Body of pancreas (tissue), 4 donors: Measurements from ENCODE around the gene ADCY3. TPM values are rescaled to one million over a fixed set of nuclear protein-coding genes. Genes with fewer than 3 reads are reported as not detected.

Source experiments
- ATAC-seq: fragments of 150-250 bp; one replicate; pipeline ENCODE4 v1.9.1; 2016
- DNase-seq, 4 donors: peaks; one replicate each; pipeline ENCODE4 v3.0.0-alpha.2; 2019
- H3K27ac ChIP-seq, 4 donors: fragments of 200-600 bp; sonication (generic); 1 replicate in 3 of 4; 2 replicates in 1 of 4; pipeline versions ENCODE4 v1.5.1 to v1.6.1; 2016 to 2019; ENCODE audit warnings: mild to moderate bottlenecking in 1 of 4, mixed read lengths in 1 of 4, moderate library complexity in 1 of 4
- H3K27me3 ChIP-seq, 2 donors: fragments of 200-600 bp; sonication (generic); one replicate each; pipeline ENCODE4 v1.6.0; 2016; ENCODE audit warnings: mild to moderate bottlenecking in 1 of 2
- H3K36me3 ChIP-seq, 2 donors: fragments of 200-600 bp; sonication (generic); replicated peaks in 1 of 2; 2 replicates each; pipeline ENCODE4 v1.5.1; 2016; ENCODE audit warnings: low read depth in 2 of 2; ENCODE audit not compliant: insufficient read depth in 1 of 2
- H3K4me1 ChIP-seq: fragments of 200-600 bp; sonication (generic); one replicate; pipeline ENCODE4 v1.6.0; 2016
- H3K4me3 ChIP-seq, 2 donors: fragments of 200-600 bp; sonication (generic); 1 replicate in 1 of 2; 2 replicates in 1 of 2; pipeline ENCODE4 v1.5.1; 2016 to 2019
- H3K9me3 ChIP-seq, 3 donors: fragments of 200-600 bp; sonication (generic); 1 replicate in 2 of 3; 2 replicates in 1 of 3; pipeline ENCODE4 v1.5.1; 2016
- POLR2A ChIP-seq, 3 donors: fragments of 450-650 bp; IDR thresholded peaks; one replicate each; pipeline ENCODE4 v1.6.1; 2016; ENCODE audit warnings: antibody characterized with exemption in 3 of 3, mild to moderate bottlenecking in 2 of 3
- WGBS, 2 donors: methylation state at CpG; one replicate each; pipeline ENCODE4 v1.1.5; 2017; 5-methylcytosine and 5-hydroxymethylcytosine counted together
- intact Hi-C: fragments of 100-400 bp; cut with DNase I; formaldehyde crosslinking; loops from one replicate; pipeline ENCODE4 v1.15.1; 2023
- total RNA-seq, 2 donors: library from RNA; depleted of rRNA; stranded (reverse); fragments of >200 nt; gene quantifications; one replicate each; pipeline ENCODE4 v1.1.0, GENCODE V29; 2016
- TF ChIP-seq, protein P1 (sequence below), 7 experiments: fragments of 450-650 bp in 4 of 7; fragments of 200-600 bp in 3 of 7; sonication (generic) in 3 of 7; IDR thresholded peaks; one replicate each; pipeline ENCODE4 v1.5.1; 2016 to 2019; ENCODE audit warnings: antibody characterized with exemption in 7 of 7

ADCY3 gene
- total RNA-seq, 2 donors from 2014 or later = 17.1 to 63.9 TPM

DNA sequence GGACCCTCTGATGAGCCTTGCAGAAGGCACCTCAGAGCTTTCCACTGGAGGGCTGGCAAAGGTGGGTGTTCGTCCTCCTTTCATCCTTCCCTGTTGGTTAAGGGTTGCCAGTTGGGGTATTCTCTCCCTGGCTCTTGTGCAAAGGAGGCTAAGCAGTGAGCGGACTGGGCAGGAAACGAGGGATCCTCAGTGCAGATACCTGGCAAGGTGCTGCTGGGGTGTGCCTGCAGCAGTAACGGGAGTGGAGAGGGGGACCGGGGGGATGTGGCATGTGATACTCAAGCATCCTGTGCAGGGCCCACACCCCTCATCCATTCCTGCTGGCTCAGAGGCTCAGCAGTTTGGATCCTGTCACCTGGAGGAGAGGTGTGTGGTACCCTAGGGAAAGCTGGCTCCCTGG, 4.2 kb upstream of the ADCY3 start:
- no peak for DNase-seq
- no peak for TF ChIP-seq POLR2A (IDR thresholded peaks at IDR 0.05)
- TF ChIP-seq, protein P1, sequence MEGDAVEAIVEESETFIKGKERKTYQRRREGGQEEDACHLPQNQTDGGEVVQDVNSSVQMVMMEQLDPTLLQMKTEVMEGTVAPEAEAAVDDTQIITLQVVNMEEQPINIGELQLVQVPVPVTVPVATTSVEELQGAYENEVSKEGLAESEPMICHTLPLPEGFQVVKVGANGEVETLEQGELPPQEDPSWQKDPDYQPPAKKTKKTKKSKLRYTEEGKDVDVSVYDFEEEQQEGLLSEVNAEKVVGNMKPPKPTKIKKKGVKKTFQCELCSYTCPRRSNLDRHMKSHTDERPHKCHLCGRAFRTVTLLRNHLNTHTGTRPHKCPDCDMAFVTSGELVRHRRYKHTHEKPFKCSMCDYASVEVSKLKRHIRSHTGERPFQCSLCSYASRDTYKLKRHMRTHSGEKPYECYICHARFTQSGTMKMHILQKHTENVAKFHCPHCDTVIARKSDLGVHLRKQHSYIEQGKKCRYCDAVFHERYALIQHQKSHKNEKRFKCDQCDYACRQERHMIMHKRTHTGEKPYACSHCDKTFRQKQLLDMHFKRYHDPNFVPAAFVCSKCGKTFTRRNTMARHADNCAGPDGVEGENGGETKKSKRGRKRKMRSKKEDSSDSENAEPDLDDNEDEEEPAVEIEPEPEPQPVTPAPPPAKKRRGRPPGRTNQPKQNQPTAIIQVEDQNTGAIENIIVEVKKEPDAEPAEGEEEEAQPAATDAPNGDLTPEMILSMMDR (IDR thresholded peaks at IDR 0.05) = no peak
- intact Hi-C loops = no loop called here

DNA sequence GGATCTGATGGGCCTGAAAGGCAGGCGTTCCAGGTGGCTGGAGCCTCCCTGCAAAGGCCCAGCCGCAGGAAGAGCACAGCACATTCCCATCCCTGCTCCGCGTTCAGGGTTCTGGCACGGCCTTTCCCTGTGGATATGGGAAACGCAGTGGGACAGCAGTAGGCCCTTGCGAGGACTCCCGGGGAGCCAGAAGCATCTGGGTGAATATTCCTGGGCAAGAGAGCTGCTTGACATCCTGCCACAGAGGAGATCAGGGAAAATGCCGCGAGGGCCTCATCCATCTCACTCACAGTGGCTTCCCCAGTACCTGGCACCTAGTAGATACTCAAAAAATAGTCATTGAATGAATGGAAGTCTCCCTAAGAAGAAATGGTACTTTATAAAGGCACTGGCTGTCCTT, 3.1 kb upstream of the ADCY3 start:
- Histone ChIP-seq H3K4me3 (no peak overlapping the region), H3K36me3 (no peaks in the 10 kb centered on the region), H3K27ac (no peak overlapping the region), H3K4me1 (peaks cover 13% of the 10 kb centered on the region), H3K27me3 (no peaks in the 10 kb centered on the region), H3K9me3 (no peaks in the 10 kb centered on the region)
- DNase-seq = no peak
- TF ChIP-seq, protein P1 (IDR thresholded peaks at IDR 0.05) = no peak
- no peak for TF ChIP-seq POLR2A (IDR thresholded peaks at IDR 0.05)
- no peak for ATAC-seq
- WGBS, 2 donors = 89 to 98% methylated on average over 4 to 10 of the region's 10 CpGs
- intact Hi-C loops = no loop called here

More for the DNA sequence above, 4.2 kb upstream of the ADCY3 start:
- WGBS, 2 donors = 91 to 97% methylated on average over 5 of the region's 5 CpGs
- no peaks in the 10 kb centered on the region for H3K27me3 ChIP-seq
- no peak overlapping the region for H3K4me3 ChIP-seq
- H3K4me1 ChIP-seq = peaks cover 10% of the 10 kb centered on the region
- H3K36me3 ChIP-seq = no peaks in the 10 kb centered on the region
- no peaks in the 10 kb centered on the region for H3K9me3 ChIP-seq
- H3K27ac ChIP-seq = no peak overlapping the region
- no peak for ATAC-seq

DNA sequence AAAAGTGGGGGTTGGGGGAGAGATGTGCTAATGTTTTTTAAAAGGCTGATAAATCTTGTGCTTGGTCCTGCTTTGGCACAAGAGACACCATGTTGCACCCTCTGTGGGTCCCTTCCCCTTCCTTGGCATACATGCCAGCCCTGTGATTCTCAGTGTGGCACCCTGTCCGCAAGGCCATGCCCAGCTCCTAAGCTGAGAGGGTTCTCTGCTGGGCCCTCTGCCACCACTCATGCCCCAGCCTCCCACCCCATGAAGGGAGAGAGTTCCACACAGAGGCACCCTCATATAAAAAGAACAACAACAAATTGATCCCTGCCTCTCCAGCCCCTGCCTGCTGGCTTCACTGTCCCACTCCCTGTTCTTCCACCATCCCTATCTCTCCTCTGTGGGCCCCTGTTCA, 2.5 kb upstream of the ADCY3 start:
- ATAC-seq (no peak), DNase-seq (no peak)
- 88 to 100% methylated on average over 1 of the region's 1 CpG for WGBS, 2 donors
- no peak overlapping the region for H3K4me3 ChIP-seq
- no peaks in the 10 kb centered on the region for H3K27me3 ChIP-seq
- intact Hi-C loops = no loop called here
- no peak overlapping the region for H3K27ac ChIP-seq
- H3K4me1 ChIP-seq = peaks cover 13% of the 10 kb centered on the region
- TF ChIP-seq, protein P1 (IDR thresholded peaks at IDR 0.05) = no peak
- no peaks in the 10 kb centered on the region for H3K36me3 ChIP-seq
- H3K9me3 ChIP-seq = no peaks in the 10 kb centered on the region

DNA sequence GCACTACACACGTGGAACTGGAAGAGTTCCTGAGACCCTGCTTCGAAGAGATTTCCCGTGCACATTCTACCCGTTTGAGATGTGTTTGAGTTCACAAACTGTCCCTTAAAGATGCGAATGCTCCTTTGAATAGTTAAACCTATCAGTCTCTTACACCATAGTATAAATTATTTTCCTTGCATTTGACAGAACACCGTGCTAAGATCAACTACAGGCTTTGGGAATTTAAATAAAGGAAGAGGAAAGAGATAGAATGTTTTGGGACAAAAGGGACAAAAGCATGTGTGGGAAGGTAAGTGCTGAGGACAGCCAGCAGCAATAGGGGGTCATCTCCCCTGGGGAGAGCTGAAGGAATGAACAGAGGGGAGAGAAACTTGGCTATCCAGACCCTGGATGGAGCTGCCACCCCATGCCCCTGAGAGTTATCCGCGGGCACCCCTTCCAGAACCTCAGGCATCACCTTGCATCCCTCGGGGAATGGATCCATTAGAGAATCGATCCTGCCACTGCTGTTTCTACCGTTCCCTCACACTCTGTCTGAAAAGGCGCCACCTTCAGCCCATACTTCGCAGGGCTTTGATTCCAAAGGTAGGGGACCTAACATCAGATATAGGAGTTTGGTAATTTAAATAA, 888 bp upstream of the ADCY3 start:
- Histone ChIP-seq H3K36me3 (no peaks in the 10 kb centered on the region), H3K4me1 (peaks cover 13% of the 10 kb centered on the region), H3K27ac (peak overlapping the region in 1 of 4 donors; percentile 4), H3K9me3 (no peaks in the 10 kb centered on the region), H3K4me3 (peak overlapping the region in 1 of 2 donors; percentile 33), H3K27me3 (no peaks in the 10 kb centered on the region)
- DNase-seq (no peak), ATAC-seq (no peak)
- WGBS, 2 donors = 27% methylated on average over 12 to 13 of the region's 13 CpGs
- no peak for TF ChIP-seq POLR2A (IDR thresholded peaks at IDR 0.05)
- TF ChIP-seq, protein P1 (IDR thresholded peaks at IDR 0.05) = no peak
- intact Hi-C loops = no loop called here

DNA sequence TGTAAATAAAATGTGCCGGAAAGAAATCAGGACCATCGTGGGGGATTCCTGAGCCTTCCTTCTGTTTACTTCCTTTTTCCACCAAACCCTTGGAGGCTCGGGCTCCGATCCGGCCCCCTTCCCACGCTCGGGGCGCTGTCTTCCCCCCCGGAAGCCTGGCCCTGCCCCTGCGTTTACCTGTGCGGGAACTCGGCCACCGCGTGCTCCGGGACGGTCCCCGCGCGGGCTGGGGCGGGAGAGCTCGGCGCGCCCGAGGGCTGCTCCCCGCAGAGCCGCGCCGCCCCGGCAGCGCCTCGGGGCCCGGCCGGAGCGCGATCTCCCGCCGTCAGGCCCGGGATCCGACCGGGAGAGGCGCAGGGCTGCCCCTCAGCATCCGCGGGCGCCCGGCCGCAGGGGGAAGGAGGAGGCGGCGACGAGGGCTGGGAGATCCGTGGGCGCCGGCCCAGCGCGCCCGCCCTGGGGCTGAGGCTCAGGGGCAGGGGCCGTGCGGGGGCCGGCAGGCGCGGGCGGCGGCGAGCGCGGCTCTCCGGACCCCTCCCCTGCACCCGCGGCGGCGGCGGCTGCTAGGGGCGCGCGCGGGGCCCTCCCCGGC, 435 bp downstream of the ADCY3 start:
- peak overlapping the region in 1 of 4 donors; percentile 30 for H3K27ac ChIP-seq
- intact Hi-C loops = no loop called here
- no peak overlapping the region for H3K4me3 ChIP-seq
- H3K27me3 ChIP-seq = no peaks in the 10 kb centered on the region
- H3K36me3 ChIP-seq = no peaks in the 10 kb centered on the region
- ATAC-seq (peak; percentile 39), DNase-seq (no peak)
- H3K9me3 ChIP-seq = no peaks in the 10 kb centered on the region
- peaks cover 13% of the 10 kb centered on the region for H3K4me1 ChIP-seq
- 1 to 32% methylated on average over 2 to 65 of the region's 76 CpGs for WGBS, 2 donors
- TF ChIP-seq, protein P1 (IDR thresholded peaks at IDR 0.05) = no peak
- TF ChIP-seq POLR2A (IDR thresholded peaks at IDR 0.05) = no peak
